SH-SY5Y (cell line): ENCODE measurements around the gene WAPL.

Source experiments
- GATA2 ChIP-seq: IDR thresholded peaks from 2 replicates; pipeline ENCODE4 v1.6.1; 2011; ENCODE audit warnings: mild to moderate bottlenecking, low read depth, low read length
- GATA3 ChIP-seq: IDR thresholded peaks from 2 replicates; pipeline ENCODE4 v1.6.1; 2011; ENCODE audit warnings: low read depth, mild to moderate bottlenecking, low read length, moderate library complexity

DNA sequence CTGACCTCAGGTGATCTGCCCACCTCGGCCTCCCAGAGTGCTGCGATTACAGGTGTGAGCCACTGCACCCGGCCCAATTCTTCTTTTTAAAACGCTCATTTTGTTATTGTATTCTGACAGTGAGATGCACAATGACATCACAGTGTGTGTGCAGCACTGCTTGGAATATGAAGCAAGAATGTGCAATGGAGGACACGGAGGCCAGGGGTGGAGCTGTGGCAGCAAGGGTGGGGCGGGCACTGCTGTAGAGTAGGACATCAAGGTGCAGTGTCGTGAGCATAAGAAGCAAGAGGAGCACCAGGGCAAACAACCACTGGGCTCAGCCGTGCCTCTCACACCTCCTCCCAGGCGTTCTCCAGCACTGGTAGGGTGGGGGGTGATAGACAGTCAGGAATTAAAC lies 128.2 kb downstream of the WAPL start:
- TF ChIP-seq GATA3, result no peak
- TF ChIP-seq GATA2, result no peak
